Ureter (tissue), 1 donor: ENCODE results near the gene ITPKC. TPM values are rescaled to one million over a fixed set of nuclear protein-coding genes. Genes with fewer than 3 reads are reported as not detected.

Experiments used
- DNase-seq: peaks from one replicate; pipeline ENCODE4 v3.0.0-alpha.2; 2020; ENCODE audit warnings: low spot score
- total RNA-seq: library from RNA; stranded (reverse); gene quantifications from one replicate; pipeline ENCODE4 v1.2.4, GENCODE V29; 2023
- donor health status: DM: yes; HTN: yes; CAD: no.

ITPKC gene
- total RNA-seq, 1 donor from 2014 or later, result 35.0 TPM

- DNase-seq, result no peak
Measured at GRCh38 chr19:40740747-40741146, 23.8 kb downstream of the ITPKC start.

GRCh38 chr19:40741527-40742390, 24.8 kb downstream of the ITPKC start:
- no peak for DNase-seq

GRCh38 chr19:40742477-40742876, 25.6 kb downstream of the ITPKC start:
- no peak for DNase-seq

GRCh38 chr19:40742886-40743285, 26.0 kb downstream of the ITPKC start:
- DNase-seq, result no peak

- no peak for DNase-seq
Measured at GRCh38 chr19:40743926-40744325, 27.0 kb downstream of the ITPKC start.

GRCh38 chr19:40744554-40745401, 27.9 kb downstream of the ITPKC start:
- no peak for DNase-seq

GRCh38 chr19:40745402-40745780, 28.5 kb downstream of the ITPKC start:
- DNase-seq, result no peak

GRCh38 chr19:40747536-40747935, 30.6 kb downstream of the ITPKC start:
- no peak for DNase-seq

GRCh38 chr19:40750058-40750873, 33.4 kb downstream of the ITPKC start, which contains the start of gene ACTMAP:
ACTMAP (minus strand) TSS chr19:40750477; CDS start chr19:40749803, 674 bp downstream.
- DNase-seq, result peak; percentile 100

GRCh38 chr19:40750874-40751537, 34.1 kb downstream of the ITPKC start, which contains the start of gene SNRPA:
SNRPA (plus strand) TSS chr19:40751203; CDS start chr19:40751409, 206 bp downstream.
- peak; percentile 97 for DNase-seq

- DNase-seq, result no peak
Measured at GRCh38 chr19:40752257-40752781, 35.4 kb downstream of the ITPKC start.

- DNase-seq, result no peak
Measured at GRCh38 chr19:40754611-40755247, 37.8 kb downstream of the ITPKC start.

GRCh38 chr19:40755248-40755624, 38.3 kb downstream of the ITPKC start:
- no peak for DNase-seq

- DNase-seq, result no peak
Measured at GRCh38 chr19:40755791-40756190, 38.9 kb downstream of the ITPKC start.

GRCh38 chr19:40756502-40757110, 39.7 kb downstream of the ITPKC start:
- no peak for DNase-seq

GRCh38 chr19:40758491-40758890, 41.6 kb downstream of the ITPKC start:
- no peak for DNase-seq

GRCh38 chr19:40759352-40759751, 42.4 kb downstream of the ITPKC start:
- DNase-seq, result no peak

GRCh38 chr19:40762754-40763470, 46.0 kb downstream of the ITPKC start:
- no peak for DNase-seq

- DNase-seq, result no peak
Measured at GRCh38 chr19:40763526-40763925, 46.6 kb downstream of the ITPKC start.
